Measurements from ENCODE around the gene MICA. TPM values are rescaled to one million over a fixed set of nuclear protein-coding genes. Genes with fewer than 3 reads are reported as not detected.

Gene MICA
- total RNA-seq, 1 donor, result 31.1 TPM

- Histone ChIP-seq H3K36me3 (ENCODE audit: insufficient read depth, low read length) (no peaks in the 10 kb centered on the region), H2AFZ (ENCODE audit: low read length) (no peak overlapping the region), H3K9me3 (ENCODE audit: low read depth, low read length) (no peaks in the 10 kb centered on the region), H4K20me1 (ENCODE audit: insufficient read depth, low read length) (no peaks in the 10 kb centered on the region), H3K27me3 (ENCODE audit: insufficient read depth, low read length) (peaks cover 3% of the 10 kb centered on the region), H3K4me1 (ENCODE audit: insufficient read depth, low read length) (peaks cover 13% of the 10 kb centered on the region), H3K27ac (ENCODE audit: low read depth, low read length) (no peak overlapping the region), H3K79me2 (ENCODE audit: insufficient read depth, low read length) (no peaks in the 10 kb centered on the region), H3K4me3 (ENCODE audit: insufficient read depth, low read length) (no peak overlapping the region), H3K4me2 (ENCODE audit: insufficient read depth, low read length) (no peak overlapping the region)
- no peak for TF ChIP-seq CTCF (IDR thresholded peaks at IDR 0.05; ENCODE audit: extremely low read depth, low read depth, low read length)
- no peak for DNase-seq (ENCODE audit: insufficient read length, low spot score, missing footprints)
These were observed 61.1 kb downstream of the MICA start for GRCh38 chr6:31464252-31465184.

Small RNAs within 50 kb of the gene (small RNA-seq; reads per million reads assigned to genes)
- gene HLA-S, result not detected
- not detected for gene MIR6891
- not detected for gene RF00019
- not detected for gene RNU6-283P

Other genes with a start within 250 kb of the MICA start
- 13.6 and 14.1 TPM in 2 replicates for gene CCHCR1, start 245.8 kb upstream of the MICA start, total RNA-seq
- gene TCF19, start 245.0 kb upstream of the MICA start, total RNA-seq, result 5.8 and 5.9 TPM in 2 replicates
- gene POU5F1, start 232.9 kb upstream of the MICA start, total RNA-seq, result 0.29 and 2.5 TPM in 2 replicates
- gene HLA-C, start 131.5 kb upstream of the MICA start, total RNA-seq, result 477 and 489 TPM in 2 replicates
- 455 and 510 TPM in 2 replicates for gene HLA-B, start 46.4 kb upstream of the MICA start, total RNA-seq
- gene MICB, start 94.5 kb downstream of the MICA start, total RNA-seq, result 12.7 and 14.1 TPM in 2 replicates
- gene MCCD1, start 125.4 kb downstream of the MICA start, total RNA-seq, result not detected in 2 replicates
- 240 and 262 TPM in 2 replicates for gene DDX39B, start 138.4 kb downstream of the MICA start, total RNA-seq
- 2.2 and 2.9 TPM in 2 replicates for gene ATP6V1G2, start 143.0 kb downstream of the MICA start, total RNA-seq
- 43.6 and 56.8 TPM in 2 replicates for gene NFKBIL1, start 144.0 kb downstream of the MICA start, total RNA-seq
- not detected in 2 replicates for gene LTA, start 168.7 kb downstream of the MICA start, total RNA-seq
- not detected in 2 replicates for gene TNF, start 172.0 kb downstream of the MICA start, total RNA-seq
- 0.29 TPM in 1 of 2 replicates, not detected in the other for gene LTB, start 178.8 kb downstream of the MICA start, total RNA-seq
- 0.29 TPM in 1 of 2 replicates, not detected in the other for gene LST1, start 182.7 kb downstream of the MICA start, total RNA-seq
- gene NCR3, start 189.4 kb downstream of the MICA start, total RNA-seq, result not detected in 2 replicates
- gene AIF1, start 211.6 kb downstream of the MICA start, total RNA-seq, result 0.36 TPM in 1 of 2 replicates, not detected in the other
- 49.2 and 52.2 TPM in 2 replicates for gene PRRC2A, start 217.1 kb downstream of the MICA start, total RNA-seq
- 175 and 183 TPM in 2 replicates for gene BAG6, start 249.1 kb downstream of the MICA start, total RNA-seq